ENCODE data around the gene ZFYVE21.

GRCh38 chr14:103733651-103734050 lies 18.0 kb downstream of the ZFYVE21 start:
- TF ChIP-seq CTCF (IDR thresholded peaks at IDR 0.05) (no peak), POLR2A (IDR thresholded peaks at IDR 0.05) (no peak)
